Caco-2 (cell line): ENCODE results near the gene FBXO36. TPM values are rescaled to one million over a fixed set of nuclear protein-coding genes. Genes with fewer than 3 reads are reported as not detected.
"Not testable (repeated sequence)": the region's sequence is repeated elsewhere in the genome, so short reads cannot be mapped to it uniquely, and the experiment has no call there.

ENCODE experiments used
- BruUV-seq: library from RNA; stranded (reverse); fragments of 400-500 nt; replicated peaks from 2 replicates; lab custom pipeline; 2021; lab: Mats Ljungman, UMichigan
- CTCF ChIA-PET: fragments of 300-600 bp; sonication (Branson Sonifier 250); formaldehyde crosslinking; loops from one replicate; lab custom pipeline; 2022; ENCODE audit warnings: antibody characterized with exemption; lab: Charles Lee
- POLR2A ChIA-PET: fragments of 300-600 bp; sonication (Branson Sonifier 250); formaldehyde crosslinking; loops from one replicate; lab custom pipeline; 2022; ENCODE audit warnings: antibody characterized with exemption; lab: Charles Lee
- DNase-seq, 2 experiments: peaks; one replicate each; pipeline versions ENCODE4 v3.0.0 to v3.0.0-alpha.2; 2020 to 2022
- H3K27me3 ChIP-seq: replicated peaks from 2 replicates; pipeline ENCODE4 v1.6.0; 2011; ENCODE audit warnings: low read length; ENCODE audit not compliant: control insufficient read depth, insufficient read depth
- H3K36me3 ChIP-seq: 2 replicates; pipeline ENCODE4 v1.5.1; 2011; ENCODE audit warnings: low read length; ENCODE audit not compliant: control insufficient read depth, insufficient read depth
- H3K4me1 ChIP-seq: fragments of 250-450 bp; sonication (Bioruptor Pico); 2 replicates; pipeline ENCODE4 v1.5.1; 2020; ENCODE audit warnings: mild to moderate bottlenecking
- H3K4me3 ChIP-seq: 2 replicates; pipeline ENCODE4 v1.5.1; 2011; ENCODE audit warnings: low read depth, mild to moderate bottlenecking, control low read depth, low read length
- H3K9me3 ChIP-seq: fragments of 250-450 bp; sonication (Bioruptor Pico); 2 replicates; pipeline ENCODE4 v1.5.1; 2020; ENCODE audit warnings: mild to moderate bottlenecking, moderate library complexity
- H3K27ac Mint-ChIP-seq: one replicate; pipeline ENCODE4 v1.8.0; 2022; ENCODE audit warnings: mixed read lengths; ENCODE audit not compliant: unreplicated experiment
- H3K27me3 Mint-ChIP-seq: one replicate; pipeline ENCODE4 v1.8.0; 2022; ENCODE audit warnings: mixed read lengths; ENCODE audit not compliant: insufficient read depth, unreplicated experiment
- H3K36me3 Mint-ChIP-seq: one replicate; pipeline ENCODE4 v1.8.0; 2022; ENCODE audit warnings: mild to moderate bottlenecking, mixed read lengths; ENCODE audit not compliant: insufficient read depth, unreplicated experiment
- H3K4me1 Mint-ChIP-seq: one replicate; pipeline ENCODE4 v1.8.0; 2022; ENCODE audit warnings: low read depth, mixed read lengths; ENCODE audit not compliant: unreplicated experiment
- H3K4me3 Mint-ChIP-seq: one replicate; pipeline ENCODE4 v1.8.0; 2022; ENCODE audit warnings: mild to moderate bottlenecking, moderate library complexity, mixed read lengths; ENCODE audit not compliant: unreplicated experiment
- H3K9me3 Mint-ChIP-seq: one replicate; pipeline ENCODE4 v1.8.0; 2022; ENCODE audit warnings: mixed read lengths; ENCODE audit not compliant: unreplicated experiment
- intact Hi-C: fragments of 100-400 bp; cut with micrococcal nuclease; formaldehyde crosslinking; loops from one replicate; pipeline ENCODE4 v1.10.0; 2022; ENCODE audit not compliant: unreplicated experiment
- total RNA-seq: library from RNA; stranded (reverse); gene quantifications from 2 replicates; pipeline ENCODE4 v1.2.3, GENCODE V29; 2022
- TF ChIP-seq, protein P1 (sequence below), 2 experiments: fragments of 200-600 bp in 1 of 2; IDR thresholded peaks; 1 replicate in 1 of 2; 2 replicates in 1 of 2; pipeline versions ENCODE4 v1.5.1 to v1.8.0; 2011 to 2022; ENCODE audit warnings: antibody characterized with exemption in 1 of 2, control low read depth in 1 of 2, inconsistent platforms in 1 of 2, low read depth in 1 of 2, low read length in 1 of 2, mild to moderate bottlenecking in 1 of 2, moderate library complexity in 1 of 2; ENCODE audit not compliant: insufficient read depth in 1 of 2, severe bottlenecking in 1 of 2, unreplicated experiment in 1 of 2

FBXO36 gene
- total RNA-seq, 1 experiment from 2014 or later: 0.64 TPM

GRCh38 chr2:229921892-229922448, 333 bp upstream of the FBXO36 start, which contains the start of gene TRIP12:
Gene TRIP12 (minus strand): TSS chr2:229922009. CDS start chr2:229880079, 41,930 bp downstream.
- DNase-seq: peak; percentile 92 to 96
- BruUV-seq: no TSS peak
- peak within 1 kb of the TSS; percentile 97 for H3K27ac Mint-ChIP-seq
- Histone ChIP-seq H3K9me3 (no peaks in the 10 kb centered on the region), H3K4me3 (peak within 1 kb of the TSS; percentile 87), H3K27me3 (no peaks in the 10 kb centered on the region), H3K36me3 (no peaks in the 10 kb centered on the region), H3K4me1 (no peaks in the 10 kb centered on the region)
- H3K27me3 Mint-ChIP-seq: no peaks in the 10 kb centered on the region
- intact Hi-C loops: no loop called here
- CTCF ChIA-PET: no interaction called here
- H3K36me3 Mint-ChIP-seq: peaks cover 25% of the 10 kb centered on the region
- TF ChIP-seq, protein P1, sequence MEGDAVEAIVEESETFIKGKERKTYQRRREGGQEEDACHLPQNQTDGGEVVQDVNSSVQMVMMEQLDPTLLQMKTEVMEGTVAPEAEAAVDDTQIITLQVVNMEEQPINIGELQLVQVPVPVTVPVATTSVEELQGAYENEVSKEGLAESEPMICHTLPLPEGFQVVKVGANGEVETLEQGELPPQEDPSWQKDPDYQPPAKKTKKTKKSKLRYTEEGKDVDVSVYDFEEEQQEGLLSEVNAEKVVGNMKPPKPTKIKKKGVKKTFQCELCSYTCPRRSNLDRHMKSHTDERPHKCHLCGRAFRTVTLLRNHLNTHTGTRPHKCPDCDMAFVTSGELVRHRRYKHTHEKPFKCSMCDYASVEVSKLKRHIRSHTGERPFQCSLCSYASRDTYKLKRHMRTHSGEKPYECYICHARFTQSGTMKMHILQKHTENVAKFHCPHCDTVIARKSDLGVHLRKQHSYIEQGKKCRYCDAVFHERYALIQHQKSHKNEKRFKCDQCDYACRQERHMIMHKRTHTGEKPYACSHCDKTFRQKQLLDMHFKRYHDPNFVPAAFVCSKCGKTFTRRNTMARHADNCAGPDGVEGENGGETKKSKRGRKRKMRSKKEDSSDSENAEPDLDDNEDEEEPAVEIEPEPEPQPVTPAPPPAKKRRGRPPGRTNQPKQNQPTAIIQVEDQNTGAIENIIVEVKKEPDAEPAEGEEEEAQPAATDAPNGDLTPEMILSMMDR (IDR thresholded peaks at IDR 0.05; ENCODE audit: insufficient read depth in 1 of 2, low read depth in 1 of 2, low read length in 1 of 2, severe bottlenecking in 1 of 2, unreplicated experiment in 1 of 2): no peak
- no peaks in the 10 kb centered on the region for H3K9me3 Mint-ChIP-seq
- H3K4me3 Mint-ChIP-seq: peak within 1 kb of the TSS; percentile 100
- peaks cover 9% of the 10 kb centered on the region for H3K4me1 Mint-ChIP-seq
- POLR2A ChIA-PET: interaction anchor here (0.6 to 0.7 kb wide), 2 partner anchors 345 to 902 kb away, joined by 3 to 5 read pairs; no protein-coding TSS in a partner anchor

- H3K27ac Mint-ChIP-seq, H3K27me3 ChIP-seq, H3K4me1 Mint-ChIP-seq, H3K4me3 ChIP-seq, H3K9me3 ChIP-seq, H3K27me3 Mint-ChIP-seq, H3K36me3 ChIP-seq, POLR2A ChIA-PET, CTCF ChIA-PET, DNase-seq, BruUV-seq, H3K9me3 Mint-ChIP-seq, H3K4me1 ChIP-seq, intact Hi-C loops: not testable (repeated sequence)
- H3K36me3 Mint-ChIP-seq: peaks cover 23% of the 10 kb centered on the region
- H3K4me3 Mint-ChIP-seq: peak overlapping the region; percentile 33
These were observed 2.2 kb downstream of the FBXO36 start for GRCh38 chr2:229924541-229924940.

- CTCF ChIA-PET: no interaction called here
These were observed 2.9 kb downstream of the FBXO36 start for GRCh38 chr2:229925201-229925600.

More at GRCh38 chr2:229925201-229925600, 2.9 kb downstream of the FBXO36 start:
- Mint-ChIP-seq H3K36me3 (peaks cover 18% of the 10 kb centered on the region), H3K9me3 (no peaks in the 10 kb centered on the region), H3K27ac (no peak overlapping the region), H3K27me3 (no peaks in the 10 kb centered on the region), H3K4me3 (no peak overlapping the region), H3K4me1 (peaks cover 2% of the 10 kb centered on the region)
- POLR2A ChIA-PET: no interaction called here
- H3K4me3 ChIP-seq: no peak overlapping the region
- TF ChIP-seq, protein P1 (IDR thresholded peaks at IDR 0.05; ENCODE audit: insufficient read depth in 1 of 2, low read depth in 1 of 2, low read length in 1 of 2, severe bottlenecking in 1 of 2, unreplicated experiment in 1 of 2): no peak
- DNase-seq: no peak
- intact Hi-C loops: no loop called here
- no peaks in the 10 kb centered on the region for H3K36me3 ChIP-seq
- H3K9me3 ChIP-seq: no peaks in the 10 kb centered on the region
- no TSS peak for BruUV-seq
- H3K4me1 ChIP-seq: no peaks in the 10 kb centered on the region
- H3K27me3 ChIP-seq: no peaks in the 10 kb centered on the region
